ENCODE data around the gene CCDC6. TPM values are rescaled to one million over a fixed set of nuclear protein-coding genes. Genes with fewer than 3 reads are reported as not detected.

The CCDC6 gene
- total RNA-seq, 1 experiment from 2014 or later, result 37.6 TPM

GRCh38 chr10:59856104-59856503 is 50.3 kb downstream of the CCDC6 start:
- Histone ChIP-seq H3K27ac (ENCODE audit: low read length) (no peak overlapping the region), H3K4me1 (ENCODE audit: insufficient read depth, low read length) (peaks cover 33% of the 10 kb centered on the region), H3K9me2 (replicated peaks; ENCODE audit: low read length) (no peaks in the 10 kb centered on the region), H3F3A (ENCODE audit: low read length, unreplicated experiment) (no peaks in the 10 kb centered on the region), H2AFZ (ENCODE audit: low read length) (no peak overlapping the region), H3K27me3 (ENCODE audit: low read length) (no peaks in the 10 kb centered on the region), H3K4me2 (ENCODE audit: low read length) (no peak overlapping the region), H4K20me1 (ENCODE audit: low read length) (peaks cover 17% of the 10 kb centered on the region; the same call in 1 of the 2 replicates), H3K36me3 (ENCODE audit: low read depth, low read length) (peaks cover 6% of the 10 kb centered on the region; the same call in 1 of the 2 replicates), H3K9ac (ENCODE audit: low read length) (no peak overlapping the region), H3K4me3 (ENCODE audit: low read length) (no peak overlapping the region), H3K9me3 (ENCODE audit: low read length) (no peaks in the 10 kb centered on the region), H3K79me2 (ENCODE audit: low read length) (peaks cover 88% of the 10 kb centered on the region)
- DNase-seq, result no peak
- intact Hi-C loops (cut with micrococcal nuclease), result no loop called here
- no peak for ATAC-seq
- ChIA-PET POLR2A (ENCODE audit: unreplicated experiment) (no interaction called here), CTCF (no interaction called here)
- no TSS peak for BruUV-seq (replicated peaks)
- TF ChIP-seq EZH2phosphoT487 (IDR thresholded peaks at IDR 0.05; ENCODE audit: borderline replicate concordance, low read length) (no peak), CTCF (conservative IDR thresholded peaks at IDR 0.05; ENCODE audit: low read depth, low read length) (no peak)

- no peaks in the 10 kb centered on the region for H3K27me3 ChIP-seq (ENCODE audit: low read length)
- POLR2A ChIA-PET (ENCODE audit: unreplicated experiment), result no interaction called here
- ATAC-seq, result no peak
- TF ChIP-seq EZH2 (IDR thresholded peaks at IDR 0.05; ENCODE audit: low read length, unreplicated experiment) (no peak), CTCF (conservative IDR thresholded peaks at IDR 0.05; ENCODE audit: low read depth, low read length) (no peak), EZH2phosphoT487 (IDR thresholded peaks at IDR 0.05; ENCODE audit: borderline replicate concordance, low read length) (no peak)
- H4K20me1 ChIP-seq (ENCODE audit: low read length), result peaks cover 18% of the 10 kb centered on the region; the same call in 1 of the 2 replicates
- no peak overlapping the region for H3K27ac ChIP-seq (ENCODE audit: low read length)
- no peak overlapping the region for H3K9ac ChIP-seq (ENCODE audit: low read length)
- H3K4me1 ChIP-seq (ENCODE audit: insufficient read depth, low read length), result peaks cover 33% of the 10 kb centered on the region
- no TSS peak for BruUV-seq (replicated peaks)
- peak; percentile 81 for DNase-seq
- H3K79me2 ChIP-seq (ENCODE audit: low read length), result peaks cover 79% of the 10 kb centered on the region
- no peaks in the 10 kb centered on the region for H3K9me2 ChIP-seq (replicated peaks; ENCODE audit: low read length)
- H3K36me3 ChIP-seq (ENCODE audit: low read depth, low read length), result peaks cover 18% of the 10 kb centered on the region
- intact Hi-C loops (cut with micrococcal nuclease), result no loop called here
- no peaks in the 10 kb centered on the region for H3K9me3 ChIP-seq (ENCODE audit: low read length)
- H3K4me2 ChIP-seq (ENCODE audit: low read length), result peak overlapping the region; percentile 6
- CTCF ChIA-PET, result interaction anchor here (0.7 kb wide), 1 partner anchor 24 kb away, joined by 3 read pairs; no protein-coding TSS in a partner anchor
- H3F3A ChIP-seq (ENCODE audit: low read length, unreplicated experiment), result no peaks in the 10 kb centered on the region
- H3K4me3 ChIP-seq (ENCODE audit: low read length), result no peak overlapping the region
- no peak overlapping the region for H2AFZ ChIP-seq (ENCODE audit: low read length)
Measured at GRCh38 chr10:59854571-59854970, 51.8 kb downstream of the CCDC6 start.

- H3K27me3 ChIP-seq (ENCODE audit: low read length), result no peaks in the 10 kb centered on the region
Measured at GRCh38 chr10:59852670-59853069, 53.7 kb downstream of the CCDC6 start.

More at GRCh38 chr10:59852670-59853069, 53.7 kb downstream of the CCDC6 start:
- Histone ChIP-seq H3K79me2 (ENCODE audit: low read length) (peaks cover 60% of the 10 kb centered on the region), H3K4me1 (ENCODE audit: insufficient read depth, low read length) (peaks cover 33% of the 10 kb centered on the region), H3K9ac (ENCODE audit: low read length) (no peak overlapping the region), H2AFZ (ENCODE audit: low read length) (no peak overlapping the region), H3K9me2 (replicated peaks; ENCODE audit: low read length) (no peaks in the 10 kb centered on the region), H3F3A (ENCODE audit: low read length, unreplicated experiment) (no peaks in the 10 kb centered on the region), H4K20me1 (ENCODE audit: low read length) (peaks cover 11% of the 10 kb centered on the region; the same call in 1 of the 2 replicates), H3K4me2 (ENCODE audit: low read length) (no peak overlapping the region), H3K9me3 (ENCODE audit: low read length) (no peaks in the 10 kb centered on the region), H3K27ac (ENCODE audit: low read length) (no peak overlapping the region), H3K36me3 (ENCODE audit: low read depth, low read length) (peaks cover 25% of the 10 kb centered on the region), H3K4me3 (ENCODE audit: low read length) (no peak overlapping the region)
- ChIA-PET POLR2A (ENCODE audit: unreplicated experiment) (no interaction called here), CTCF (interaction anchor here (0.6 kb wide), 1 partner anchor 179 kb away, joined by 8 read pairs; no protein-coding TSS in a partner anchor)
- intact Hi-C loops (cut with micrococcal nuclease), result no loop called here
- TF ChIP-seq EZH2phosphoT487 (IDR thresholded peaks at IDR 0.05; ENCODE audit: borderline replicate concordance, low read length) (no peak), EZH2 (IDR thresholded peaks at IDR 0.05; ENCODE audit: low read length, unreplicated experiment) (no peak), CTCF (conservative IDR thresholded peaks at IDR 0.05; ENCODE audit: low read depth, low read length) (no peak)
- no peak for ATAC-seq
- BruUV-seq (replicated peaks), result no TSS peak
- DNase-seq, result no peak
